22Rv1 (cell line): Measurements from ENCODE around the gene CMYA5.

Source experiments
- H3K27ac ChIP-seq: fragments of 450-650 bp; 2 replicates; pipeline ENCODE4 v1.5.1; 2017
- ZFX ChIP-seq: fragments of 450-650 bp; IDR thresholded peaks from 2 replicates; pipeline ENCODE4 v1.6.1; 2017; ENCODE audit warnings: antibody characterized with exemption, borderline replicate concordance
- TF ChIP-seq, protein P1 (sequence below): fragments of 450-650 bp; IDR thresholded peaks from 2 replicates; pipeline ENCODE4 v1.5.1; 2017; ENCODE audit warnings: mild to moderate bottlenecking

CMYA5 gene

GRCh38 chr5:79831381-79832309 is 142.0 kb downstream of the CMYA5 start:
- no peak for TF ChIP-seq ZFX
- TF ChIP-seq, protein P1, sequence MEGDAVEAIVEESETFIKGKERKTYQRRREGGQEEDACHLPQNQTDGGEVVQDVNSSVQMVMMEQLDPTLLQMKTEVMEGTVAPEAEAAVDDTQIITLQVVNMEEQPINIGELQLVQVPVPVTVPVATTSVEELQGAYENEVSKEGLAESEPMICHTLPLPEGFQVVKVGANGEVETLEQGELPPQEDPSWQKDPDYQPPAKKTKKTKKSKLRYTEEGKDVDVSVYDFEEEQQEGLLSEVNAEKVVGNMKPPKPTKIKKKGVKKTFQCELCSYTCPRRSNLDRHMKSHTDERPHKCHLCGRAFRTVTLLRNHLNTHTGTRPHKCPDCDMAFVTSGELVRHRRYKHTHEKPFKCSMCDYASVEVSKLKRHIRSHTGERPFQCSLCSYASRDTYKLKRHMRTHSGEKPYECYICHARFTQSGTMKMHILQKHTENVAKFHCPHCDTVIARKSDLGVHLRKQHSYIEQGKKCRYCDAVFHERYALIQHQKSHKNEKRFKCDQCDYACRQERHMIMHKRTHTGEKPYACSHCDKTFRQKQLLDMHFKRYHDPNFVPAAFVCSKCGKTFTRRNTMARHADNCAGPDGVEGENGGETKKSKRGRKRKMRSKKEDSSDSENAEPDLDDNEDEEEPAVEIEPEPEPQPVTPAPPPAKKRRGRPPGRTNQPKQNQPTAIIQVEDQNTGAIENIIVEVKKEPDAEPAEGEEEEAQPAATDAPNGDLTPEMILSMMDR = no peak
- H3K27ac ChIP-seq = no peak overlapping the region

DNA sequence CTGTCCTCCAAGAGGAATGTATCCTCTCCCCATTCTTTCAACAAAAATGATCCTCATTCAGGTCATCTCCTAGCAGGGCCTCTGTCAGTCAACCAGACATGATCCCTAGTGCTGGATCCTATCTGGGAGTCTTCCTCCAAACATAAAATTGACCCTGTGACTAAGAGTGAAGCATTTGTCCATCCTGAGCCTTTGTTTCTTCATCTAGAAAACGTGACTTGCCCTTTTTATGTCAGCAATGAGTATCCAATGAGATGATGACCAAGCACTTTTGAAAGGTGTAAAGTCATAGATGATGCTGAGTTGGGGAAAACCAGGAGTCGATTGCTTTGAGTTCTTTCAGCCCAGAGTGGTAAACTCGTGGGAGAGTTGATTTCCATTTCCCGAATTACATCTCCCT is 143.3 kb downstream of the CMYA5 start:
- TF ChIP-seq, protein P1 = no peak
- TF ChIP-seq ZFX = no peak
- H3K27ac ChIP-seq = no peak overlapping the region

- H3K27ac ChIP-seq = no peak overlapping the region
- TF ChIP-seq, protein P1 = no peak
Observed at GRCh38 chr5:79834098-79834753, 144.6 kb downstream of the CMYA5 start.

DNA sequence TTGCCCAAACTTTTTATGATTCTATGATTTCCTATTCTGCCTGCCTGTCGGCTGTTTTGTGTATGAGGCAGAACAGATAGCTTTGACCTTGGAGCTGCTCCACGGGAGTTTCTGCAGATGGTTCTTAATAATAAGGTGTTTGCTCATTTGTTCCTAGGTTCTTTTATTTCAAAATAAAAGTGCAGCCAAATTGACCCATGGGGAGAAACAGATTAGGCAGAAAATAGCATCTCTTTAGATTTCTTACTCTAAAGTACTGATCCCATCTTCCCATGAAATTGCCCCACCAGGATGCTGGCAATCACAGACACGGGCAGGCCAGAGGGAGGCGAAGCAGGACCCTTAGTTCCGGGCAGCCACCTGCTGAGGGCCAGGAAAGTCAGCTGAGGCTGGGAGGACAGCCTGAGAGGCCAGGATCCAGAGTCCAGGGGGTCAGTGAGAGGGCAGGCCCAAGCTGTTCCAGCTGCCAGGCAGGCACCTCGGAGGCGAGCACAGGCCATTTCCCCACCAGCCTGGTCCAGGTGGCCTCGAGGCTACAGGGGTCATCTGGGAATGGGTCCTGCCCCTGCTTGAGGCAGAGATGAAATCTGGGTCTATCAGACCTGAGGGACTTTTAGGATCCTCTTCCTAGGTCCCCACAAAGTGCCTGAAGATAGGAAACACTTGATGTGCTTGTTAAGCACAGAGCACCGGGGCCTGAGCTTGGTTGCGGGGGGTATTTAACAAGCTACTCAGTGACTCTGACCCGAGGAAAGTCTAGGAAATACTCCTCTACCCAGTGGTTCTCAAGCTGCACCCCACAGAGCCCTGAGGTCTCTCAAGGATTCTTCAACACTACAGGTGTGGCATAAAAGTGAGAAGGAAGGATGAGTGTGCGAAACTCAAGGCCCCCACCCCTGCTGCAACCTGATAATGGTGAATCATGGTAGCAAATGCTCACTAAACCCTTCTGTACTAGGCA is 145.4 kb downstream of the CMYA5 start:
- H3K27ac ChIP-seq = no peak overlapping the region
- TF ChIP-seq ZFX = no peak
- TF ChIP-seq, protein P1 = no peak

- no peak for TF ChIP-seq ZFX
- TF ChIP-seq, protein P1 = no peak
- H3K27ac ChIP-seq = no peak overlapping the region
Observed at GRCh38 chr5:79837761-79838551, 148.3 kb downstream of the CMYA5 start.
